Measurements from ENCODE around the gene ALKBH7. TPM values are rescaled to one million over a fixed set of nuclear protein-coding genes. Genes with fewer than 3 reads are reported as not detected.

The ALKBH7 gene
- total and polyA plus RNA-seq, 2 experiments from 2014 or later, result 75.4 to 76.1 TPM

- H4K20me1 ChIP-seq (replicated peaks; ENCODE audit: insufficient read depth), result peaks cover 3% of the 10 kb centered on the region; the same call in 1 of the 2 replicates
- peaks cover 7% of the 10 kb centered on the region for H3K27me3 Mint-ChIP-seq (ENCODE audit: insufficient read depth, low read depth, poor library complexity)
- 0 out of 3 replicates have a peak, but pooled peaks cover 5% of the 10 kb centered on the region for H3K4me1 Mint-ChIP-seq
- ATAC-seq, result no peak
- peaks cover 3% of the 10 kb centered on the region for H3K9me3 Mint-ChIP-seq
- H3K27me3 ChIP-seq (ENCODE audit: insufficient read depth), result no peaks in the 10 kb centered on the region
- no peak overlapping the region for H3K27ac ChIP-seq (ENCODE audit: low read depth)
- no peak overlapping the region for H3K27ac Mint-ChIP-seq
- H3F3A ChIP-seq (replicated peaks; ENCODE audit: low read depth), result no peaks in the 10 kb centered on the region
- no peak overlapping the region for H3K4me3 Mint-ChIP-seq
- no peak overlapping the region for H3K4me3 ChIP-seq
- no peak for DNase-seq (ENCODE audit: low spot score)
- H3K36me3 Mint-ChIP-seq (ENCODE audit: low read depth), result peaks cover 87% of the 10 kb centered on the region
- TF ChIP-seq EZH2phosphoT487 (IDR thresholded peaks at IDR 0.05; ENCODE audit: unreplicated experiment) (no peak), STAT1 (IDR thresholded peaks at IDR 0.05; ENCODE audit: unreplicated experiment) (no peak), REST (IDR thresholded peaks at IDR 0.05; ENCODE audit: unreplicated experiment) (no peak), ZNF114 (CRISPR knock-in tag; IDR thresholded peaks at IDR 0.05) (no peak), NANOG (IDR thresholded peaks at IDR 0.05; ENCODE audit: borderline replicate concordance) (no peak), EZH2 (IDR thresholded peaks at IDR 0.05; ENCODE audit: low read depth, unreplicated experiment) (no peak), POLR2AphosphoS5 (IDR thresholded peaks at IDR 0.05; ENCODE audit: low read depth) (no peak), JUNB (IDR thresholded peaks at IDR 0.05; ENCODE audit: unreplicated experiment) (no peak), CTCF (conservative IDR thresholded peaks at IDR 0.05; ENCODE audit: low read depth in 2 of 2) (no peak), CREB1 (CRISPR knock-in tag; IDR thresholded peaks at IDR 0.05; ENCODE audit: low read depth) (no peak)
- TF ChIP-seq, protein P1, sequence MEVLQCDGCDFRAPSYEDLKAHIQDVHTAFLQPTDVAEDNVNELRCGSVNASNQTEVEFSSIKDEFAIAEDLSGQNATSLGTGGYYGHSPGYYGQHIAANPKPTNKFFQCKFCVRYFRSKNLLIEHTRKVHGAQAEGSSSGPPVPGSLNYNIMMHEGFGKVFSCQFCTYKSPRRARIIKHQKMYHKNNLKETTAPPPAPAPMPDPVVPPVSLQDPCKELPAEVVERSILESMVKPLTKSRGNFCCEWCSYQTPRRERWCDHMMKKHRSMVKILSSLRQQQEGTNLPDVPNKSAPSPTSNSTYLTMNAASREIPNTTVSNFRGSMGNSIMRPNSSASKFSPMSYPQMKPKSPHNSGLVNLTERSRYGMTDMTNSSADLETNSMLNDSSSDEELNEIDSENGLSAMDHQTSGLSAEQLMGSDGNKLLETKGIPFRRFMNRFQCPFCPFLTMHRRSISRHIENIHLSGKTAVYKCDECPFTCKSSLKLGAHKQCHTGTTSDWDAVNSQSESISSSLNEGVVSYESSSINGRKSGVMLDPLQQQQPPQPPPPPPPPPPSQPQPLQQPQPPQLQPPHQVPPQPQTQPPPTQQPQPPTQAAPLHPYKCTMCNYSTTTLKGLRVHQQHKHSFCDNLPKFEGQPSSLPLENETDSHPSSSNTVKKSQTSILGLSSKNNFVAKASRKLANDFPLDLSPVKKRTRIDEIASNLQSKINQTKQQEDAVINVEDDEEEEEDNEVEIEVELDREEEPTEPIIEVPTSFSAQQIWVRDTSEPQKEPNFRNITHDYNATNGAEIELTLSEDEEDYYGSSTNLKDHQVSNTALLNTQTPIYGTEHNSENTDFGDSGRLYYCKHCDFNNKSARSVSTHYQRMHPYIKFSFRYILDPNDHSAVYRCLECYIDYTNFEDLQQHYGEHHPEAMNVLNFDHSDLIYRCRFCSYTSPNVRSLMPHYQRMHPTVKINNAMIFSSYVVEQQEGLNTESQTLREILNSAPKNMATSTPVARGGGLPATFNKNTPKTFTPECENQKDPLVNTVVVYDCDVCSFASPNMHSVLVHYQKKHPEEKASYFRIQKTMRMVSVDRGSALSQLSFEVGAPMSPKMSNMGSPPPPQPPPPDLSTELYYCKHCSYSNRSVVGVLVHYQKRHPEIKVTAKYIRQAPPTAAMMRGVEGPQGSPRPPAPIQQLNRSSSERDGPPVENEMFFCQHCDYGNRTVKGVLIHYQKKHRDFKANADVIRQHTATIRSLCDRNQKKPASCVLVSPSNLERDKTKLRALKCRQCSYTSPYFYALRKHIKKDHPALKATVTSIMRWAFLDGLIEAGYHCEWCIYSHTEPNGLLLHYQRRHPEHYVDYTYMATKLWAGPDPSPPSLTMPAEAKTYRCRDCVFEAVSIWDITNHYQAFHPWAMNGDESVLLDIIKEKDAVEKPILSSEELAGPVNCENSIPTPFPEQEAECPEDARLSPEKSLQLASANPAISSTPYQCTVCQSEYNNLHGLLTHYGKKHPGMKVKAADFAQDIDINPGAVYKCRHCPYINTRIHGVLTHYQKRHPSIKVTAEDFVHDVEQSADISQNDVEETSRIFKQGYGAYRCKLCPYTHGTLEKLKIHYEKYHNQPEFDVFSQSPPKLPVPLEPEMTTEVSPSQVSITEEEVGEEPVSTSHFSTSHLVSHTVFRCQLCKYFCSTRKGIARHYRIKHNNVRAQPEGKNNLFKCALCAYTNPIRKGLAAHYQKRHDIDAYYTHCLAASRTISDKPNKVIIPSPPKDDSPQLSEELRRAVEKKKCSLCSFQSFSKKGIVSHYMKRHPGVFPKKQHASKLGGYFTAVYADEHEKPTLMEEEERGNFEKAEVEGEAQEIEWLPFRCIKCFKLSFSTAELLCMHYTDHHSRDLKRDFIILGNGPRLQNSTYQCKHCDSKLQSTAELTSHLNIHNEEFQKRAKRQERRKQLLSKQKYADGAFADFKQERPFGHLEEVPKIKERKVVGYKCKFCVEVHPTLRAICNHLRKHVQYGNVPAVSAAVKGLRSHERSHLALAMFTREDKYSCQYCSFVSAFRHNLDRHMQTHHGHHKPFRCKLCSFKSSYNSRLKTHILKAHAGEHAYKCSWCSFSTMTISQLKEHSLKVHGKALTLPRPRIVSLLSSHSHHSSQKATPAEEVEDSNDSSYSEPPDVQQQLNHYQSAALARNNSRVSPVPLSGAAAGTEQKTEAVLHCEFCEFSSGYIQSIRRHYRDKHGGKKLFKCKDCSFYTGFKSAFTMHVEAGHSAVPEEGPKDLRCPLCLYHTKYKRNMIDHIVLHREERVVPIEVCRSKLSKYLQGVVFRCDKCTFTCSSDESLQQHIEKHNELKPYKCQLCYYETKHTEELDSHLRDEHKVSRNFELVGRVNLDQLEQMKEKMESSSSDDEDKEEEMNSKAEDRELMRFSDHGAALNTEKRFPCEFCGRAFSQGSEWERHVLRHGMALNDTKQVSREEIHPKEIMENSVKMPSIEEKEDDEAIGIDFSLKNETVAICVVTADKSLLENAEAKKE (CRISPR knock-in tag; IDR thresholded peaks at IDR 0.05), result no peak
- peaks cover 15% of the 10 kb centered on the region for H3K36me3 ChIP-seq (ENCODE audit: insufficient read depth)
- H3K9me2 ChIP-seq (ENCODE audit: insufficient read depth), result no peaks in the 10 kb centered on the region
- H3K79me2 ChIP-seq (replicated peaks; ENCODE audit: insufficient read depth), result no peaks in the 10 kb centered on the region
- H3K4me1 ChIP-seq (ENCODE audit: insufficient read depth), result no peaks in the 10 kb centered on the region
- H3K4me2 ChIP-seq, result no peak overlapping the region
- H2AFZ ChIP-seq, result no peak overlapping the region
Measured at GRCh38 chr19:6383188-6383587, 10.6 kb downstream of the ALKBH7 start.
